HCT116 (cell line): Measurements from ENCODE around the gene PLEKHA4. TPM values are rescaled to one million over a fixed set of nuclear protein-coding genes. Genes with fewer than 3 reads are reported as not detected.
"Not testable (repeated sequence)": the region's sequence is repeated elsewhere in the genome, so short reads cannot be mapped to it uniquely, and the experiment has no call there.

Experiments used
- ATAC-seq: fragments of 200-7000 bp; cut with Tn5 transposase; 2 replicates; pipeline ENCODE4 v1.9.1; 2020; ENCODE audit warnings: mild to moderate bottlenecking, moderate library complexity
- BruUV-seq: library from RNA; stranded (reverse); fragments of 400-500 nt; replicated peaks from 2 replicates; lab custom pipeline; 2021; lab: Mats Ljungman, UMichigan
- CTCF ChIA-PET: fragments of 300-600 bp; sonication (Branson Sonifier 250); formaldehyde crosslinking; loops from one replicate; lab custom pipeline; 2021; ENCODE audit warnings: antibody characterized with exemption; lab: Charles Lee
- POLR2A ChIA-PET: fragments of 300-600, 350-600 bp; sonication (Branson Sonifier 250); formaldehyde crosslinking; loops from one replicate; lab custom pipeline; 2021; ENCODE audit warnings: antibody characterized with exemption; lab: Charles Lee
- RAD21 ChIA-PET, 2 experiments: fragments of 300-600 bp; sonication (Branson Sonifier 250); formaldehyde crosslinking; loops; one replicate each; lab custom pipeline; 2023; ENCODE audit warnings: low total read pairs in 2 of 2; ENCODE audit not compliant: uncharacterized antibody in 2 of 2, unreplicated experiment in 2 of 2, low non-redundant PET in 1 of 2; lab: Charles Lee
- DNase-seq: peaks from one replicate; pipeline ENCODE4 v3.0.0-alpha.2; 2010; ENCODE audit warnings: low read depth, low spot score
- H2AFZ ChIP-seq: fragments of 200-600 bp; shearing (Covaris generic), sonication (generic); 2 replicates; pipeline ENCODE4 v1.6.1; 2017; ENCODE audit warnings: low read depth, mixed run types, mixed read lengths, antibody characterized with exemption, low read length; ENCODE audit not compliant: poor library complexity, severe bottlenecking
- H3K27ac ChIP-seq: 2 replicates; pipeline ENCODE4 v1.5.1; 2012; ENCODE audit warnings: low read depth, low read length
- H3K27me3 ChIP-seq: fragments of 200-600 bp; sonication (generic); 2 replicates; pipeline ENCODE4 v1.6.1; 2016; ENCODE audit warnings: mixed run types, low read length, mixed read lengths; ENCODE audit not compliant: insufficient read depth
- H3K36me3 ChIP-seq, 2 experiments: fragments of 200-500 bp in 1 of 2; fragments of 200-600 bp in 1 of 2; sonication (Bioruptor generic) in 1 of 2; sonication (generic) in 1 of 2; 2 replicates each; pipeline versions ENCODE4 v1.5.1 to v1.6.1; 2014 to 2016; ENCODE audit warnings: low read length in 2 of 2, inconsistent platforms in 1 of 2, mixed read lengths in 1 of 2, mixed run types in 1 of 2; ENCODE audit not compliant: insufficient read depth in 2 of 2, control insufficient read depth in 1 of 2
- H3K4me1 ChIP-seq, 2 experiments: fragments of 200-600 bp in 1 of 2; sonication (generic) in 1 of 2; 2 replicates each; pipeline versions ENCODE4 v1.5.1 to v1.6.1; 2012 to 2017; ENCODE audit warnings: low read length in 2 of 2, inconsistent platforms in 1 of 2, mild to moderate bottlenecking in 1 of 2, mixed read lengths in 1 of 2, mixed run types in 1 of 2, moderate library complexity in 1 of 2; ENCODE audit not compliant: insufficient read depth in 2 of 2, control insufficient read depth in 1 of 2
- H3K4me2 ChIP-seq: fragments of 200-600 bp; sonication (generic); 2 replicates; pipeline ENCODE4 v1.6.1; 2017; ENCODE audit warnings: mixed run types, low read length, mixed read lengths
- H3K4me3 ChIP-seq, 2 experiments: fragments of 200-600 bp in 1 of 2; sonication (generic) in 1 of 2; replicated peaks in 1 of 2; 2 replicates each; pipeline ENCODE4 v1.5.1; 2011 to 2016; ENCODE audit warnings: low read length in 2 of 2, control low read depth in 1 of 2, low read depth in 1 of 2, mild to moderate bottlenecking in 1 of 2, mixed read lengths in 1 of 2, mixed run types in 1 of 2
- H3K79me2 ChIP-seq: fragments of 200-600 bp; sonication (generic); 2 replicates; pipeline ENCODE4 v1.6.1; 2017; ENCODE audit warnings: mild to moderate bottlenecking, mixed run types, low read length, moderate library complexity, mixed read lengths; ENCODE audit not compliant: insufficient read depth
- H3K9ac ChIP-seq: fragments of 200-600 bp; sonication (generic); 2 replicates; pipeline ENCODE4 v1.6.1; 2016; ENCODE audit warnings: low read length, mixed read lengths
- H3K9me2 ChIP-seq: fragments of 200-600 bp; sonication (generic), shearing (Covaris generic); 2 replicates; pipeline ENCODE4 v1.6.1; 2017; ENCODE audit warnings: mixed run types, mild to moderate bottlenecking, moderate library complexity; ENCODE audit not compliant: insufficient read depth
- H3K9me3 ChIP-seq, 2 experiments: fragments of 200-500 bp in 1 of 2; fragments of 200-600 bp in 1 of 2; sonication (Bioruptor generic) in 1 of 2; sonication (generic) in 1 of 2; 2 replicates each; pipeline ENCODE4 v1.6.1; 2014 to 2017; ENCODE audit warnings: low read length in 2 of 2, mixed read lengths in 2 of 2, inconsistent platforms in 1 of 2, low read depth in 1 of 2, mild to moderate bottlenecking in 1 of 2, mixed run types in 1 of 2, moderate library complexity in 1 of 2; ENCODE audit not compliant: control insufficient read depth in 1 of 2, insufficient read depth in 1 of 2
- H4K20me1 ChIP-seq: fragments of 200-600 bp; sonication (generic), shearing (Covaris generic); 2 replicates; pipeline ENCODE4 v1.6.1; 2017; ENCODE audit warnings: mixed run types, mild to moderate bottlenecking, moderate library complexity; ENCODE audit not compliant: insufficient read depth
- CTCF ChIP-seq, 3 experiments: fragments of 200-600 bp in 1 of 3; sonication (generic) in 1 of 3; IDR thresholded peaks in 2 of 3; conservative IDR thresholded peaks in 1 of 3; 2 replicates each; pipeline ENCODE4 v1.5.1; 2012 to 2017; ENCODE audit warnings: low read depth in 2 of 3, low read length in 2 of 3, antibody characterized with exemption in 1 of 3, borderline replicate concordance in 1 of 3, control low read depth in 1 of 3, mild to moderate bottlenecking in 1 of 3, mixed read lengths in 1 of 3, mixed run types in 1 of 3, moderate library complexity in 1 of 3; ENCODE audit not compliant: insufficient read depth in 1 of 3
- EZH2phosphoT487 ChIP-seq: fragments of 200-600 bp; IDR thresholded peaks from 2 replicates; pipeline ENCODE4 v1.6.1; 2018; ENCODE audit warnings: antibody characterized with exemption, borderline replicate concordance
- YY1 ChIP-seq: IDR thresholded peaks from 2 replicates; pipeline ENCODE4 v1.6.1; 2011; ENCODE audit warnings: low read length, low read depth, moderate library complexity, mild to moderate bottlenecking; ENCODE audit not compliant: insufficient replicate concordance; ENCODE audit errors: extremely low read depth
- intact Hi-C: fragments of 100-400 bp; cut with micrococcal nuclease; formaldehyde crosslinking; loops from 2 replicates; pipeline ENCODE4 v1.10.0; 2022
- total RNA-seq: library from RNA; stranded (reverse); gene quantifications from one replicate; pipeline ENCODE4 v1.2.1, GENCODE V29; 2021; ENCODE audit not compliant: unreplicated experiment

The PLEKHA4 gene
- total RNA-seq, 1 experiment from 2014 or later = 20.4 TPM

- TF ChIP-seq CTCF (IDR thresholded peaks at IDR 0.05 in 2 of 3, conservative IDR thresholded peaks at IDR 0.05 in 1 of 3; ENCODE audit: borderline replicate concordance in 1 of 3, insufficient read depth in 1 of 3, low read depth in 2 of 3, low read length in 2 of 3) (no peak), EZH2phosphoT487 (no peak), YY1 (peak; percentile 79)
- TF ChIP-seq, all 23 proteins: peak for 6
Measured at GRCh38 chr19:48872182-48872883, 3.9 kb upstream of the PLEKHA4 start, which contains the start of gene PPP1R15A (continued).

GRCh38 chr19:48871471-48872181 lies 3.2 kb upstream of the PLEKHA4 start:
- H4K20me1 ChIP-seq = peaks cover 16% of the 10 kb centered on the region; the same call in 1 of the 2 replicates
- peak overlapping the region; percentile 89 for H3K4me2 ChIP-seq
- RAD21 ChIA-PET, H3K9me2 ChIP-seq, H2AFZ ChIP-seq, H3K27me3 ChIP-seq, DNase-seq, H3K9me3 ChIP-seq: not testable (repeated sequence)
- peaks cover 59 to 77% of the 10 kb centered on the region in 2 experiments for H3K4me1 ChIP-seq
- H3K79me2 ChIP-seq = peaks cover 41% of the 10 kb centered on the region
- ChIA-PET CTCF (interaction anchor here (1.0 to 2.3 kb wide), 4 partner anchors 27 to 122 kb away, joined by 3 to 8 read pairs (median 4); partner anchors contain the start of genes GYS1 and RUVBL2), POLR2A (interaction anchor here (0.6 to 2.3 kb wide), 37 partner anchors 9 to 828 kb away, joined by 3 to 16 read pairs (median 4); partner anchors contain the start of genes BAX, BCAT2, CA11 and DHDH)
- H3K4me3 ChIP-seq = peak overlapping the region; percentile 93 to 100
- H3K9ac ChIP-seq = peak overlapping the region; percentile 100
- peaks cover 13 to 27% of the 10 kb centered on the region in 2 experiments for H3K36me3 ChIP-seq
- peak overlapping the region; percentile 90 for H3K27ac ChIP-seq
- 0 out of 2 replicates have a peak, but pooled peaks have one; percentile 1 for ATAC-seq
- intact Hi-C loops = loop anchor here (5.0 kb wide), 1 partner anchor 96 kb away; the partner anchor contains the start of gene FTL
- BruUV-seq = TSS peak; percentile 74
